OCI-LY1 (cell line): ENCODE data around the gene SERGEF.

Experiments used
- H2AFZ ChIP-seq: fragments of 200-600 bp; sonication (generic), shearing (Covaris generic); 2 replicates; pipeline ENCODE4 v1.6.0; 2014; ENCODE audit warnings: antibody characterized with exemption, mild to moderate bottlenecking, low read length
- H3F3A ChIP-seq: fragments of 200-600 bp; sonication (generic), shearing (Covaris generic); 2 replicates; pipeline ENCODE4 v1.6.0; 2014; ENCODE audit warnings: mild to moderate bottlenecking, antibody characterized with exemption, low read length, moderate library complexity; ENCODE audit not compliant: insufficient read depth
- H3K27ac ChIP-seq: fragments of 200-600 bp; sonication (generic); 2 replicates; pipeline ENCODE4 v1.5.1; 2014; ENCODE audit warnings: low read length, mixed run types, mild to moderate bottlenecking, low read depth; ENCODE audit not compliant: poor library complexity, severe bottlenecking
- H3K27me3 ChIP-seq: fragments of 200-600 bp; sonication (generic); 2 replicates; pipeline ENCODE4 v1.6.0; 2014; ENCODE audit warnings: antibody characterized with exemption, mild to moderate bottlenecking, low read length, moderate library complexity; ENCODE audit not compliant: insufficient read depth
- H3K36me3 ChIP-seq: fragments of 200-600 bp; sonication (generic); 2 replicates; pipeline ENCODE4 v1.6.1; 2014; ENCODE audit warnings: mild to moderate bottlenecking, antibody characterized with exemption, low read length, moderate library complexity, mixed read lengths; ENCODE audit not compliant: insufficient read depth
- H3K4me1 ChIP-seq: fragments of 200-600 bp; sonication (generic); 2 replicates; pipeline ENCODE4 v1.5.1; 2014; ENCODE audit warnings: mild to moderate bottlenecking, low read length, moderate library complexity; ENCODE audit not compliant: insufficient read depth, severe bottlenecking
- H3K4me2 ChIP-seq: fragments of 200-600 bp; sonication (generic), shearing (Covaris generic); 2 replicates; pipeline ENCODE4 v1.6.1; 2014; ENCODE audit warnings: low read length
- H3K4me3 ChIP-seq: fragments of 200-600 bp; sonication (generic); 2 replicates; pipeline ENCODE4 v1.5.1; 2014; ENCODE audit warnings: low read length, low read depth, mild to moderate bottlenecking, mixed read lengths; ENCODE audit not compliant: poor library complexity, severe bottlenecking
- H3K79me2 ChIP-seq: fragments of 200-600 bp; shearing (Covaris generic); 2 replicates; pipeline ENCODE4 v1.6.1; 2016; ENCODE audit warnings: mixed run types, low read length, mixed read lengths; ENCODE audit not compliant: insufficient read depth
- H3K9ac ChIP-seq: fragments of 200-600 bp; sonication (generic), shearing (Covaris generic); 2 replicates; pipeline ENCODE4 v1.6.1; 2014; ENCODE audit warnings: mild to moderate bottlenecking, low read length, mixed read lengths
- H3K9me2 ChIP-seq: fragments of 200-600 bp; sonication (generic), shearing (Covaris generic); 2 replicates; pipeline ENCODE4 v1.6.1; 2014; ENCODE audit warnings: low read depth, mild to moderate bottlenecking, low read length, mixed read lengths
- H3K9me3 ChIP-seq: fragments of 200-600 bp; shearing (Covaris generic); 2 replicates; pipeline ENCODE4 v1.6.1; 2014; ENCODE audit warnings: low read length, mixed read lengths
- H4K20me1 ChIP-seq: fragments of 200-600 bp; sonication (generic), shearing (Covaris generic); 2 replicates; pipeline ENCODE4 v1.6.0; 2016; ENCODE audit warnings: mild to moderate bottlenecking, low read length; ENCODE audit not compliant: insufficient read depth
- EZH2 ChIP-seq: fragments of 200-600 bp; sonication (generic), shearing (Covaris generic); IDR thresholded peaks from 2 replicates; pipeline ENCODE4 v1.8.0; 2017; ENCODE audit warnings: borderline replicate concordance, mixed run types, mild to moderate bottlenecking, antibody characterized with exemption, low read length, moderate library complexity, mixed read lengths
- TF ChIP-seq, protein P1 (sequence below): fragments of 200-600 bp; sonication (generic), shearing (Covaris generic); IDR thresholded peaks from 2 replicates; pipeline ENCODE4 v1.5.1; 2017; ENCODE audit warnings: mild to moderate bottlenecking, antibody characterized with exemption, low read length, moderate library complexity, mixed read lengths

Gene SERGEF

DNA sequence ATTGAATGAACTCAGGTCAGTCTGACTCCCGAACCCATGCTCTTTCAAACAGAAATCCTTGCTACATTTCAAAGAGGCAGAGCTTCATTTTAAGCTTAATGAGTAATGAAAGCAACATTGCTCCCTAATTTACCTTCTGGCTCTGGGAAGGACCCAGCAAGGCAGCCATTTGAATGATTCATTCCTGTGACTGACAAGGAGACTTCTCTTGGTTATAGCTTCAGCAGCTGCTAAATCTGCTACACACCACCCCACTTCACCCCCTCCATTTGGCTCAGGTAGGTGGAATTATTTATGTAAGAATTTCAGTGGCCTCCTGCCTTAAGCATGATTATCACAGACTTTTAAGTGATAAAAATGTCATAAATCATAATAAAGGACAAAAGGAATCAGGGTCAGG is 160.6 kb downstream of the SERGEF start:
- Histone ChIP-seq H3K4me2 (no peak overlapping the region), H3K79me2 (no peaks in the 10 kb centered on the region), H3K9ac (no peak overlapping the region), H3K36me3 (peaks cover 4% of the 10 kb centered on the region; the same call in 1 of the 2 replicates), H3K27ac (no peak overlapping the region), H3F3A (no peaks in the 10 kb centered on the region), H3K4me3 (no peak overlapping the region), H3K27me3 (no peaks in the 10 kb centered on the region), H3K9me3 (no peaks in the 10 kb centered on the region), H3K4me1 (no peaks in the 10 kb centered on the region), H4K20me1 (no peaks in the 10 kb centered on the region), H3K9me2 (no peaks in the 10 kb centered on the region), H2AFZ (no peak overlapping the region)
- TF ChIP-seq EZH2 = no peak
- TF ChIP-seq, protein P1, sequence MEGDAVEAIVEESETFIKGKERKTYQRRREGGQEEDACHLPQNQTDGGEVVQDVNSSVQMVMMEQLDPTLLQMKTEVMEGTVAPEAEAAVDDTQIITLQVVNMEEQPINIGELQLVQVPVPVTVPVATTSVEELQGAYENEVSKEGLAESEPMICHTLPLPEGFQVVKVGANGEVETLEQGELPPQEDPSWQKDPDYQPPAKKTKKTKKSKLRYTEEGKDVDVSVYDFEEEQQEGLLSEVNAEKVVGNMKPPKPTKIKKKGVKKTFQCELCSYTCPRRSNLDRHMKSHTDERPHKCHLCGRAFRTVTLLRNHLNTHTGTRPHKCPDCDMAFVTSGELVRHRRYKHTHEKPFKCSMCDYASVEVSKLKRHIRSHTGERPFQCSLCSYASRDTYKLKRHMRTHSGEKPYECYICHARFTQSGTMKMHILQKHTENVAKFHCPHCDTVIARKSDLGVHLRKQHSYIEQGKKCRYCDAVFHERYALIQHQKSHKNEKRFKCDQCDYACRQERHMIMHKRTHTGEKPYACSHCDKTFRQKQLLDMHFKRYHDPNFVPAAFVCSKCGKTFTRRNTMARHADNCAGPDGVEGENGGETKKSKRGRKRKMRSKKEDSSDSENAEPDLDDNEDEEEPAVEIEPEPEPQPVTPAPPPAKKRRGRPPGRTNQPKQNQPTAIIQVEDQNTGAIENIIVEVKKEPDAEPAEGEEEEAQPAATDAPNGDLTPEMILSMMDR = no peak

DNA sequence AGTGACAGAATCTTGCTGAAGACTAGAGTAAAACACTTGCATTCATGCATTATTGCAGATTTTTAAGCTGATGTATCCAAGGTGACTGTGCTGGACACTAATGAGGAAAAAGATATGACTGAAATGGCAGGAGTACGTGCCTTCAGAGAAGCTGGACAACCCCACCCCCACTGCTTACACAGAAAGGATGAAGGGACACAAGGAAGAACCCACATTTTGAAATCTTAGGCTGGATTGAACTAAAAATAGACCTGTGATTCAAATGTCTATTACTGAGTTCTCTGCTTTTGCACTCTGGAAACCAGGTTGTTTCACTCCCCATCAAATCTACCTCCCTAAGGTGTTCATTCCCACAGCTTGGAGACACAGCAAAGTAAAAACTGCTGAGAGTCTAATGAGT is 161.2 kb downstream of the SERGEF start:
- Histone ChIP-seq H3K9me3 (no peaks in the 10 kb centered on the region), H3K79me2 (no peaks in the 10 kb centered on the region), H2AFZ (no peak overlapping the region), H3K27ac (no peak overlapping the region), H3K4me3 (no peak overlapping the region), H3K27me3 (no peaks in the 10 kb centered on the region), H3K9me2 (no peaks in the 10 kb centered on the region), H4K20me1 (no peaks in the 10 kb centered on the region), H3K9ac (no peak overlapping the region), H3K4me2 (no peak overlapping the region), H3K4me1 (no peaks in the 10 kb centered on the region), H3K36me3 (peaks cover 4% of the 10 kb centered on the region; the same call in 1 of the 2 replicates), H3F3A (no peaks in the 10 kb centered on the region)
- no peak for TF ChIP-seq EZH2
- TF ChIP-seq, protein P1 = no peak

DNA sequence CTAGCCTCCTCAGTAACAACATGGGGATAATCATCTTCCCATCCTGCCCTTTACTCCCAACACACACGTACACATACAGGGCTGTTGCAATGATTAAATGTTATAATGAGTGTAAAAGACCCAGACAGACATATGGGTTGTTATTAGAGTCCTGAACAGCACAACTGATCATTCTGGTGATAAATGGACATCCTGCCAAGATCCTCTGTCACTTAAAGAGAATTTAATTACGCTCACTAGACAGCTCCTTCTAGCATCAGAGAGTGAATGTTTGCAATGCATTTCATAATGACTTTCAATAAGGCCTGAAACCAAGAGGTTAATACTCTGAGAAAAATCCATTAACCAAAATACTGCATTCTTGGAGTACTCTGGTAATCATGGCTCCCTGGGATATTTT is 162.5 kb downstream of the SERGEF start:
- H3K27ac ChIP-seq = no peak overlapping the region

More for the DNA sequence above, 162.5 kb downstream of the SERGEF start:
- Histone ChIP-seq H3K79me2 (no peaks in the 10 kb centered on the region), H4K20me1 (no peaks in the 10 kb centered on the region), H3K9me3 (no peaks in the 10 kb centered on the region), H3K4me3 (no peak overlapping the region), H3K4me1 (no peaks in the 10 kb centered on the region), H3K9ac (no peak overlapping the region), H2AFZ (no peak overlapping the region), H3K36me3 (peaks cover 4% of the 10 kb centered on the region; the same call in 1 of the 2 replicates), H3K27me3 (no peaks in the 10 kb centered on the region), H3F3A (no peaks in the 10 kb centered on the region), H3K4me2 (no peak overlapping the region), H3K9me2 (no peaks in the 10 kb centered on the region)
- no peak for TF ChIP-seq EZH2
- TF ChIP-seq, protein P1 = no peak
